Measurements from ENCODE around the gene SMURF2. TPM values are rescaled to one million over a fixed set of nuclear protein-coding genes. Genes with fewer than 3 reads are reported as not detected.

SMURF2 gene
- total RNA-seq, 1 donor from 2014 or later = 24.6 TPM

DNA sequence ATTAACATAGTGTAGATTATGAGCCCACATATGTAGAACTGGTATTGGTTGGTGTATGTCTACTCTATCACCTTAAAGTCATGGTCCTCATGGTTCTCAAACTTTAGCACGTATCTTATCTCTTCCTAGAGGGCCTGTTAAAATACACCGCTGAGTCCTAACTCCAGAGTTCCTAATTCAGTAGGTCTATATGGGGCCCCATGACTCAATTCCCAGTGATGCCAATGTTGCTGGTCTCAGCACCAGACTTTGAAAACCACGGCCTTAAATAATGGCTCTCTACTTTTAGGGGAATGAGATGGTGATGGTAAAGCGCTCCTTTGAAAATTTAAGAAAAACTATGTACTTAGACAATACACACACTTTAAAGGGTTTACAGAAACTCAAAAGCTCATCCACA, 36.6 kb downstream of the SMURF2 start:
- H3K36me3 ChIP-seq = no peaks in the 10 kb centered on the region
- peaks cover 38% of the 10 kb centered on the region for H3K79me2 ChIP-seq (ENCODE audit: low read depth)
- H4K20me1 ChIP-seq (ENCODE audit: low read depth) = peaks cover 8% of the 10 kb centered on the region
- no peak overlapping the region for H3K9ac ChIP-seq
- Mint-ChIP-seq H3K4me1 (no peaks in the 10 kb centered on the region), H3K27me3 (ENCODE audit: insufficient read depth, low read depth) (no peaks in the 10 kb centered on the region), H3K9me3 (no peaks in the 10 kb centered on the region), H3K4me3 (no peak overlapping the region), H3K27ac (no peak overlapping the region), H3K36me3 (no peaks in the 10 kb centered on the region)
- H2AFZ ChIP-seq (replicated peaks) = no peak overlapping the region
- H3K27ac ChIP-seq = no peak overlapping the region
- H3K4me3 ChIP-seq = no peak overlapping the region
- H3K4me2 ChIP-seq = no peak overlapping the region
- H3K4me1 ChIP-seq = no peaks in the 10 kb centered on the region
- DNase-seq (ENCODE audit: low spot score) = no peak
- no peaks in the 10 kb centered on the region for H3K9me3 ChIP-seq (ENCODE audit: low read depth)
- H3F3A ChIP-seq (ENCODE audit: low read depth) = peaks cover 8% of the 10 kb centered on the region
- TF ChIP-seq EZH2phosphoT487 (IDR thresholded peaks at IDR 0.05) = no peak
- TF ChIP-seq, protein P1, sequence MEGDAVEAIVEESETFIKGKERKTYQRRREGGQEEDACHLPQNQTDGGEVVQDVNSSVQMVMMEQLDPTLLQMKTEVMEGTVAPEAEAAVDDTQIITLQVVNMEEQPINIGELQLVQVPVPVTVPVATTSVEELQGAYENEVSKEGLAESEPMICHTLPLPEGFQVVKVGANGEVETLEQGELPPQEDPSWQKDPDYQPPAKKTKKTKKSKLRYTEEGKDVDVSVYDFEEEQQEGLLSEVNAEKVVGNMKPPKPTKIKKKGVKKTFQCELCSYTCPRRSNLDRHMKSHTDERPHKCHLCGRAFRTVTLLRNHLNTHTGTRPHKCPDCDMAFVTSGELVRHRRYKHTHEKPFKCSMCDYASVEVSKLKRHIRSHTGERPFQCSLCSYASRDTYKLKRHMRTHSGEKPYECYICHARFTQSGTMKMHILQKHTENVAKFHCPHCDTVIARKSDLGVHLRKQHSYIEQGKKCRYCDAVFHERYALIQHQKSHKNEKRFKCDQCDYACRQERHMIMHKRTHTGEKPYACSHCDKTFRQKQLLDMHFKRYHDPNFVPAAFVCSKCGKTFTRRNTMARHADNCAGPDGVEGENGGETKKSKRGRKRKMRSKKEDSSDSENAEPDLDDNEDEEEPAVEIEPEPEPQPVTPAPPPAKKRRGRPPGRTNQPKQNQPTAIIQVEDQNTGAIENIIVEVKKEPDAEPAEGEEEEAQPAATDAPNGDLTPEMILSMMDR (IDR thresholded peaks at IDR 0.05) = no peak
- no peak for TF ChIP-seq EZH2 (IDR thresholded peaks at IDR 0.05)
- no peaks in the 10 kb centered on the region for H3K27me3 ChIP-seq

DNA sequence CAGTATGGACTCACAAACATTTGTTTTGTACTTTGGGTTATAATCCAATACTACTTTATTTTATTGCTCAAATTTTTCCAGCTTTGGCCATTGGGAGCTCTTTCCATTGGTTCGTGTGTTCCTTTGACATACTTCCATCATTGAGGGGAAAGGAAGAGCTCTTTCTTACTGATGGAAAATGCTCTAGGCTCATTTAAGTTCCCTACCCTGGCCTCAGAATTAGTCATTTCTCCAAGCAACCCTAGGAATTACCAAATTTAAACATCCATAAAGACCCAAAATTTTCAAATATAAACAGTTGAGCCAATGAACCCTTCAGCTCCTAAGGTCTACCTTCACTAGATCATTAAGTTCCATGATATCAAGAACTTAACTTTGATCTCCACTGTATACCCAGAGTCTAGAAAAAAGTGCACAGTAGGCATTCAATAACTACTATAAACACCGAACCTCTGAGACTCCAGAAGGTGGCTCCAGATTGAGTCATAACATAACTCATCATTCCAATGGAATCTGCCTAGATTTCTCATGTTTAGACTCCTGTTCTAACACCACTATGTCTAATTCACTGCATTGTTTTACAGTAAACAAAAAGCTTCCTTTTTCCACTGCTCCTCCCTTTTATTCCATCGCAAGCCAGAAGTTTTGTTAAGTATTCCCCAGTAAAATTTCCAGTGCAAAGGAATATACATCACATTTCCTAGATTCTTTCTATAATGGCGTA, 39.0 kb downstream of the SMURF2 start:
- no peak overlapping the region for H3K4me2 ChIP-seq
- no peak overlapping the region for H2AFZ ChIP-seq (replicated peaks)
- H3K9ac ChIP-seq = no peak overlapping the region
- H3K4me3 Mint-ChIP-seq = no peak overlapping the region
- no peaks in the 10 kb centered on the region for H3K36me3 ChIP-seq
- no peak overlapping the region for H3K27ac ChIP-seq
- TF ChIP-seq EZH2phosphoT487 (IDR thresholded peaks at IDR 0.05) = no peak
- no peak for TF ChIP-seq EZH2 (IDR thresholded peaks at IDR 0.05)
- TF ChIP-seq, protein P1 (IDR thresholded peaks at IDR 0.05) = no peak
- H3K4me3 ChIP-seq = no peak overlapping the region
- no peaks in the 10 kb centered on the region for H3K4me1 ChIP-seq
- no peak for DNase-seq (ENCODE audit: low spot score)
- H3K36me3 Mint-ChIP-seq = no peaks in the 10 kb centered on the region
- peaks cover 11% of the 10 kb centered on the region for H3F3A ChIP-seq (ENCODE audit: low read depth)
- H3K9me3 ChIP-seq (ENCODE audit: low read depth) = no peaks in the 10 kb centered on the region
- no peaks in the 10 kb centered on the region for H3K9me3 Mint-ChIP-seq
- peaks cover 25% of the 10 kb centered on the region for H4K20me1 ChIP-seq (ENCODE audit: low read depth)
- H3K27ac Mint-ChIP-seq = no peak overlapping the region
- H3K79me2 ChIP-seq (ENCODE audit: low read depth) = peaks cover 37% of the 10 kb centered on the region
- no peaks in the 10 kb centered on the region for H3K27me3 Mint-ChIP-seq (ENCODE audit: insufficient read depth, low read depth)
- H3K27me3 ChIP-seq = no peaks in the 10 kb centered on the region
- no peaks in the 10 kb centered on the region for H3K4me1 Mint-ChIP-seq

DNA sequence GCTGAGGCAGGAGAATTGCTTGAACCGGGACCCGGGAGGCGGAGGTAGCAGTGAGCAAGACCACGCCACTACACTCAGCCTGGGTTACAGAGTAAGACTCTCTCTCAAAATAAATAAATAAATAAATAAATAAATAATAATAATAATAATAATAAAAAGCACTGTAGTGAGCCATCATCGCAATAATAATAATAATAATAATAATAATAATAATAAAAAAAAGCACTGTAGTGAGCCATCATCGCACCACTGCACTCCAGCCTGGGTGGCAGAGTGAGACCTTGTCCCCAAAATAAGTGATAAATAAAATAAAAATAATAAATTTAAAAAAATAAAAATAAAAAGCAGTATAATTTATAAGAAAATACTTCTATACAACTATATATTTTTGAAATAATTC, 40.3 kb downstream of the SMURF2 start:
- no peak overlapping the region for H3K4me3 ChIP-seq
- H3F3A ChIP-seq (ENCODE audit: low read depth) = peaks cover 11% of the 10 kb centered on the region
- no peaks in the 10 kb centered on the region for H3K27me3 ChIP-seq
- Mint-ChIP-seq H3K4me3 (no peak overlapping the region), H3K27ac (no peak overlapping the region), H3K27me3 (ENCODE audit: insufficient read depth, low read depth) (no peaks in the 10 kb centered on the region), H3K4me1 (no peaks in the 10 kb centered on the region), H3K9me3 (no peaks in the 10 kb centered on the region), H3K36me3 (no peaks in the 10 kb centered on the region)
- no peaks in the 10 kb centered on the region for H3K4me1 ChIP-seq
- H2AFZ ChIP-seq (replicated peaks) = no peak overlapping the region
- no peak overlapping the region for H3K27ac ChIP-seq
- no peak overlapping the region for H3K9ac ChIP-seq
- no peak overlapping the region for H3K4me2 ChIP-seq
- peaks cover 35% of the 10 kb centered on the region for H3K79me2 ChIP-seq (ENCODE audit: low read depth)
- TF ChIP-seq, protein P1 (IDR thresholded peaks at IDR 0.05) = no peak
- TF ChIP-seq EZH2phosphoT487 (IDR thresholded peaks at IDR 0.05) = no peak
- no peak for TF ChIP-seq EZH2 (IDR thresholded peaks at IDR 0.05)
- DNase-seq (ENCODE audit: low spot score) = no peak
- H3K9me3 ChIP-seq (ENCODE audit: low read depth) = no peaks in the 10 kb centered on the region
- H3K36me3 ChIP-seq = no peaks in the 10 kb centered on the region
- H4K20me1 ChIP-seq (ENCODE audit: low read depth) = peaks cover 25% of the 10 kb centered on the region

All from neural progenitor cell (in vitro differentiated cells).